IPS DF 6.9 (cell line): ENCODE measurements around the gene MAP1LC3B.

ENCODE experiments used
- DNase-seq: peaks from one replicate; pipeline ENCODE4 v3.0.0-alpha.2; 2013; ENCODE audit warnings: low read depth, low spot score
- H3K27ac ChIP-seq: one replicate; pipeline ENCODE4 v1.5.1; 2013; ENCODE audit warnings: low read length, control low read depth
- H3K27me3 ChIP-seq: 2 replicates; pipeline ENCODE4 v1.6.1; 2013; ENCODE audit warnings: mild to moderate bottlenecking, low read length; ENCODE audit not compliant: control insufficient read depth, insufficient read depth
- H3K36me3 ChIP-seq: 2 replicates; pipeline ENCODE4 v1.6.1; 2013; ENCODE audit warnings: low read length; ENCODE audit not compliant: control insufficient read depth, insufficient read depth
- H3K4me1 ChIP-seq: 2 replicates; pipeline ENCODE4 v1.6.1; 2013; ENCODE audit warnings: low read length; ENCODE audit not compliant: control insufficient read depth, insufficient read depth
- H3K4me3 ChIP-seq: 2 replicates; pipeline ENCODE4 v1.5.1; 2013; ENCODE audit warnings: mild to moderate bottlenecking, low read length
- H3K9me3 ChIP-seq: 2 replicates; pipeline ENCODE4 v1.6.1; 2013; ENCODE audit warnings: low read length, inconsistent platforms; ENCODE audit not compliant: control insufficient read depth, insufficient read depth
- WGBS: extraction: QIAGEN DNeasy Blood & Tissue Kit; methylation state at CpG from one replicate; pipeline ENCODE4 v1.1.7; 2013; ENCODE audit warnings: mixed read lengths, missing lambda C conversion rate; ENCODE audit not compliant: insufficient read length, insufficient coverage; 5-methylcytosine and 5-hydroxymethylcytosine counted together

MAP1LC3B gene

DNA sequence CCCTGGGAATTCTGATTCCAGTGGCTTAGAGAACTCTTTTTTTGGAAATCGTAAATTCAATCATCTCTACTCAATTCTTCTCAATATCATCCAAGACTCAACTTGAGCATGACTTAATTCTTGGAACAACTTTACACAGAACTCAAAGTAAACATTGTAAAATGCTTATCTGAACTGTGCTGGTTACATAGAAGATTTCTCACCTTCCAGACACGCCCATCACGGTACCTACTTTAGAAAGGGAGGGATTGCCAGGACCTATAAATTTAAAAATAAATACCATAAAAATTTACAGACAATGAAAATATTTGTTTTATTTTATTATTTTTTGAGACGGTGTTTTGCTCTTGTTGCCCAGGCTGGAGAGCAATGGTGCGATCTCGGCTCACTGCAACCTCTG lies 26.5 kb downstream of the MAP1LC3B start:
- H3K27ac ChIP-seq, result no peak overlapping the region
- no peaks in the 10 kb centered on the region for H3K9me3 ChIP-seq
- peaks cover 2% of the 10 kb centered on the region for H3K4me1 ChIP-seq
- DNase-seq, result no peak
- H3K27me3 ChIP-seq, result no peaks in the 10 kb centered on the region
- 0 out of 2 replicates have a peak, but pooled peaks cover 9% of the 10 kb centered on the region for H3K36me3 ChIP-seq
- WGBS, result no CpG with 5 or more reads among the region's 6 CpGs
- H3K4me3 ChIP-seq, result no peak overlapping the region

DNA sequence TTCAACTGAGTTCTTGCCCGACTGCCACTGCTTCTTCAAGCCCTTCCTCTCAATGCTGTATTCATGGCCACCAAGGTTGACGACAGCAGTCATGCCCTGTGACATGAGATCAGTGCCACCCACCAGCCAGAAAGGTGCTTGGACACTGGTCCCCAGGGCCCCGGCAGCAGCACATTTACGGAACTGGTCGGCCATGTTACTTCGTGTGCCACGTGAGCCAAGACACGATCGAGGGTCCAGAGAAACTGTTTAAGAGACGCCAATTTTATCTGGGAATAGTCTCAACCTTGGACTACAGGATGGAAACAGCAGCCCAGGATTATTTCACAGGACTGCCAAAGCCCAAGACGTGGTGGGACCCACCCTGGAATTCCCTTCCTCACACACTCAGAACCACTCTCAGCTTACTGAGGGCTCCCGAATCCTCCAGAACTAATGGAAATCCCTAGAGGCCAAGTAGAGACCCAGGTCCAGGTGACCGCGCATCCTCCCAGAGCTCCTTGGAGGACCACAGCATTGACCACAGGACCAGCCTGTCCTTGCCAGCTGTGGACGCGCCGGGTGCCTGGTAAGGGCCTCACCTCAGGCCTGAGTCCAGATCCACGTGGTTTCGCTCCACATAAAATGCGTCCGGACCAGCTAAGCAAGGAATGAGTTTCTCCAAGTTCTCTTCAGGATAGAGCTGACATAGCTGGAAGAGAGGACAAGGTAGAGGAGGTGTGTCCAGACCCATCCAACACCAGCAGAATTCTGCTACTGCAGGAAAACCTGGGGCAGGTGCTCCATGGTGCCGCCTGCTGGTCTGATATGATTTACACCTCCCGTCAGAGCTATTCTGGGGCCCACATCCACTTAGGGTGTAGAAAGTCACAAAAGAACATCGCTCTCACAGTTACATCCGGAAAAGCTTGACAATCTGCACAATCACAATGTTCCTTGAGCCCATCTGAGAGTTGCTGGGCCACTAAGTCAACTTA lies 28.2 kb downstream of the MAP1LC3B start:
- Histone ChIP-seq H3K9me3 (no peaks in the 10 kb centered on the region), H3K27ac (no peak overlapping the region), H3K4me1 (peaks cover 2% of the 10 kb centered on the region), H3K27me3 (no peaks in the 10 kb centered on the region), H3K36me3 (0 out of 2 replicates have a peak, but pooled peaks cover 9% of the 10 kb centered on the region), H3K4me3 (no peak overlapping the region)
- WGBS, result no CpG with 5 or more reads among the region's 25 CpGs
- DNase-seq, result no peak

DNA sequence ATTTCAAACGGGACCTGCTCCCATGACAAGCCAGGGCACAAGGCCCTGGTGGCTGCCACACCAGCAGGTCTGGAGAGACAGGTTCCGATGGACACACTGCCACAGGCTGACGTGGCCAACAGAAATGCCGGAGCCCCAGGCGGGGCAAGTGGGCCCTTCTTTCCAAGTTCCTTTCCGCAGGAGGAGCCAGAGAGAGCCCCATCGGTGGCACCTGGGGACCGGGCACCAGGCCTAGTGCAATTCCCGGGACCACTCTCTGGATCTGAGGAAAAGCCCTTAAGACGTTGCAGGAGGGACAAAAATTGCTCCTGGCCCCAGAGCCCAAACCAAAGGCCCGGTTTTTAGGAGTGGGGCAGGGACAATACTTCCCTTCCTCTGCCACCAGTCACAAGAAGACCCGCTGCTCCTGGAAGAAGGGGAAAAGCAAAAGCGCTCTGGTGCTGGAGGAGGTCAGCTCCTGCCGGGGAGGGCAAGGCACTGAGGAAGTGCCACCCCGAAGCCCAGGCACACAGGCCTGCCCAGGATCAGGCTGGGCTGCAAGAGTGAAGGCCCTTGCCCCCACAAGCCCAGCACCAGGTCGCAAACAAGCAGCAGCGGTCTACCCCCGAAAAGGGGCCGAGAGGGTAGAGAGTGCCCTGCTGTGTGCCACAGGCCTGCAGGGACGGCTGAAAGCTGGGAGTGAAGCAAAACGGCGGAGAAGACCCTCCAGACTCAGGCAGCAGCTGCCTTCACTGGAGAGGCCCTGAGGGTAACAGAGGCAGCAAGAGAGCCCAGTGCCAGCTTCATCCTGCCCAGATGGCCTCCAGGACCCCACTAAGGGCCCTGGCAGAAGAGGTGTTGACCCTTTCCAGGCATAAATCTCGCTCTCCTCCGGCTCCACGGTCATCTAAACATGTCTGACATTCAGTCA lies 29.1 kb downstream of the MAP1LC3B start:
- DNase-seq, result no peak
- H3K4me3 ChIP-seq, result no peak overlapping the region
- WGBS, result no CpG with 5 or more reads among the region's 25 CpGs
- no peaks in the 10 kb centered on the region for H3K9me3 ChIP-seq
- no peaks in the 10 kb centered on the region for H3K27me3 ChIP-seq
- 0 out of 2 replicates have a peak, but pooled peaks cover 9% of the 10 kb centered on the region for H3K36me3 ChIP-seq
- peaks cover 3% of the 10 kb centered on the region for H3K4me1 ChIP-seq
- H3K27ac ChIP-seq, result no peak overlapping the region

DNA sequence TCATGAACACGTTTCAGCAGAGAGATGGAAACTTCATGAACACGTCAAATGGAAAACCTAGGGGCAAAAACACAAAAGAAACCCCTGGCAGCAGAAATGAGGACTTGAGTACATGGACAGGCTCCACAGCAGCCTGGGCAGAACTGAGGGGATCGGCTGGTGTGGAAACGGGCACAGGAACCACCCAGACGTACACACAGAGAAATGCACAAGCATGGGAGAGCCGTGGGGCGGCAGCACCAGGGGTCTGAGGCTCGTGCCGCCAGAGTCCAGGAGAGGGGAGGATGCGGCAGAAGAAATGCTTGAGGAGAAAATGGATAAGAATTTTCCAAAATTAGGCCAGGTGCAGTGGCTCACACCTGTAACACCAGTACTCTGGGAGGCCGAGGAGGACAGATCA lies 30.0 kb downstream of the MAP1LC3B start:
- H3K36me3 ChIP-seq, result 0 out of 2 replicates have a peak, but pooled peaks cover 7% of the 10 kb centered on the region
- no peaks in the 10 kb centered on the region for H3K9me3 ChIP-seq
- H3K4me3 ChIP-seq, result no peak overlapping the region
- H3K4me1 ChIP-seq, result peaks cover 9% of the 10 kb centered on the region
- WGBS, result no CpG with 5 or more reads among the region's 11 CpGs
- no peak for DNase-seq
- H3K27ac ChIP-seq, result no peak overlapping the region
- no peaks in the 10 kb centered on the region for H3K27me3 ChIP-seq

DNA sequence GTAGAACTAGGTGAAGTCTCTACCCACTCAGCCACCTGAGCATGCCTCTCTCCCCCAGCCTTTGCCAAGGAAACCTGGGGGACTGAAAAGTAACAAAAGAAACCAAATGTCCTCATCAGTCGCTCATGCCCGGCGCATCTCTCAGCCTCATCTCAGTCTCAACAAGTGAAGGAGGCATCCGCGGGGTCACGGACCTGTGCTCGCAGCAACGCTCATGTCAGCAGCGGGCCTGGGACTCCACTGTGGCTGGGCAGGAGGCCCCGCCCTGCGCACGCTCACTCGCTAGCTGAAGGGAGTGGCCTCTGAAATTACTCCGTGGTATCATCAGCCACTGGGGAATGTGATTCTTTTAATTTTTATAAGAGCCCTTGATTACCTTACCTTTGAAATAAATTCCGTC lies 31.3 kb downstream of the MAP1LC3B start:
- Histone ChIP-seq H3K4me1 (peaks cover 9% of the 10 kb centered on the region), H3K4me3 (no peak overlapping the region), H3K36me3 (no peaks in the 10 kb centered on the region), H3K9me3 (no peaks in the 10 kb centered on the region), H3K27me3 (no peaks in the 10 kb centered on the region), H3K27ac (no peak overlapping the region)
- DNase-seq, result no peak
- WGBS, result no CpG with 5 or more reads among the region's 15 CpGs

DNA sequence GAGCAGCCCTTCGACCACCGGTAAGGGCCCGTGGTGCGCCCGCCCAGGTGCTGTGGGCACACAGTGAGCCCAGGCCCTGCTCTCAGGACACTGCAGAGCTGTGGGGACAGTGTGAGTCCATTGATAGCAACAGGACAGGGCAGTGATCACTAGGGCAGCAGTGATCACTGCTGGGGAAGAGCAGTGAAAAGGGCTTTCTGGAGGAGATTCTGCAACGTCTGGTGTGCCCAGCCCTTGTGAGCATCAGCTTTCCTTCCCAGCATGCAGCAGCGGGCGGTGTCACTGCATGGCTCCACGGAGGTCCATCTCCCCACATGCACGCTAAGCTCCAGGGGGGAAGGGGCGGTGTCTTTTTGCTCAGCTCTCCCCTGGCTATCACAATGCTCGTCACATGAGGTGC lies 32.1 kb downstream of the MAP1LC3B start:
- Histone ChIP-seq H3K27ac (no peak overlapping the region), H3K4me3 (no peak overlapping the region), H3K4me1 (peaks cover 9% of the 10 kb centered on the region), H3K27me3 (no peaks in the 10 kb centered on the region), H3K36me3 (no peaks in the 10 kb centered on the region), H3K9me3 (no peaks in the 10 kb centered on the region)
- no CpG with 5 or more reads among the region's 12 CpGs for WGBS
- DNase-seq, result no peak

DNA sequence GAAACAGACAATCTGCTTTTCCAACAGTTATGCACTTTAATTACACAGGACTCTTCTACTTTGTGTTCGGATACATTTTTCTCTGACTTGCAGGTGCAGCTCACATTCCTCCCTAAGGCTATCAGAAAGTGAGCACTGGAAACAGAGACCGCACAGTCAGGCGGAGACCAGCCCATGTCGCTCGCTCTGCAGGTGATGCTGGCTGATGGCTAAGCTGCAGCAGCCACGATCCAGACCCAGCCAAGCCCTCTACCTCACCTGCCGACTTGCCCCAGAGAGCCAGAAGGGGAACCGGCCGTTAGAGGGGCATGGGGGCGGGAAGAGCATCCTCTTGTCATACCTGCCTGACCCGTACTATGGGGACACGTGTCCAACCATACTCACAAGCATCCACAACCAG lies 33.8 kb downstream of the MAP1LC3B start:
- WGBS, result no CpG with 5 or more reads among the region's 12 CpGs
- no peak for DNase-seq
- Histone ChIP-seq H3K27me3 (no peaks in the 10 kb centered on the region), H3K27ac (no peak overlapping the region), H3K9me3 (no peaks in the 10 kb centered on the region), H3K4me3 (no peak overlapping the region), H3K36me3 (no peaks in the 10 kb centered on the region), H3K4me1 (peaks cover 9% of the 10 kb centered on the region)

DNA sequence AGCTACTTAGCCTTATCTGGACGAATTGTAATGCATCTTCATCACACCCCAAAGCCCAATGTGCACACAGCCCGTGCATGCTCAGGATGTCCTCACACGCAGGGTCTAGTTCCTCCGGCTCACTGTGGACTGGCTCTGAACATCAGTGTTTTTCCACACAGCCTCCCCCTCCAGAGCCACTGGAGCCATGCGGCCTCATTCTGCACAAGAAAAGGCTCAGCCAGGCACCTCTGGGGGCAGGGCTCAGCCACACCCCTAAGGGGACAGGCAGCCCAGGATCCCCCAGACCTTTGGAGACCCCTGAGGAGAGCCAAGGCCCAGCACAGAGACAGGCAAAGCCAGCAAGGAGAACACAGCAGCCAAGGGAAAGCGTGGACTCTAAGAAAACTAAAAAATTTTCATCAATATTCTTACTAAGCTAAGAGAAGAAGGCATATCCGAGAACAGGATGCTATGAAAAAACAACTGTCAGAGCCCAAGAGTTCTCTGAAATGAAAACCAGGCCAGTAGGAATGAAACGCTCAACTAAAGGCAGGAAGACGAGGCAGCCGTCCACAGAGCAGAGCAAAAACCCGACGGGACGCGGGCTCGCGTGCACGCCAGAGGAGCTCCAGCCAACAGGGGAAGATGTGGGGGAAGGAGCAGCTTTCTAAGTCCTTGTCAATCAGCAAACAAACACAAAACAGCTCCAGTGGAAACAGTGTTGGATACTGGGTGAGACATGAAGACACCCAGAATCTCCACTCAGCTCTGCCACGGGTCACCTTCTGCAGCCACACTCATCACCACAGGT lies 34.5 kb downstream of the MAP1LC3B start:
- H3K27ac ChIP-seq, result no peak overlapping the region
- WGBS, result no CpG with 5 or more reads among the region's 18 CpGs
- H3K9me3 ChIP-seq, result no peaks in the 10 kb centered on the region
- H3K36me3 ChIP-seq, result no peaks in the 10 kb centered on the region
- H3K4me3 ChIP-seq, result no peak overlapping the region
- no peak for DNase-seq
- no peaks in the 10 kb centered on the region for H3K27me3 ChIP-seq
- H3K4me1 ChIP-seq, result peaks cover 9% of the 10 kb centered on the region

DNA sequence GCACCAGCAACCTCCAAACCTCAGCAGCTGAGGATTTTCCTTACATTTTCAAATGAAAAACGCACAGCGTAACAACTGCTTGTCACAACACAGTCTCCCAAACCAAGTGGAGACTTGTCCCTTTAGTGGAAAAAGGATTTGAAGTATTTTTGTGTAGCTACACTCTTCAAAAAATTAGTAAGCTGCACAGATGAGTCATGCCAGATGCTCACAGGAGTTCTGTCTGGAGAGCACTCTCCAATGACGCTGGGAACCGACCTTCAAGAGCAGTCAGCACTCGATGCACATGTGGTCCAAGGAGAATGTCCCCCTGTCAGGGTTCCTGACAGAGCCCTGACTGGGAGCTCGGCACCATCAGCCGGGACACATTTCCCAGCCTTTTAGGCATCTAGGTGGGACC lies 39.8 kb downstream of the MAP1LC3B start:
- no CpG with 5 or more reads among the region's 7 CpGs for WGBS
- H3K4me1 ChIP-seq, result peaks cover 3% of the 10 kb centered on the region
- DNase-seq, result no peak
- no peaks in the 10 kb centered on the region for H3K9me3 ChIP-seq
- no peaks in the 10 kb centered on the region for H3K27me3 ChIP-seq
- H3K27ac ChIP-seq, result no peak overlapping the region
- H3K36me3 ChIP-seq, result 0 out of 2 replicates have a peak, but pooled peaks cover 6% of the 10 kb centered on the region
- H3K4me3 ChIP-seq, result no peak overlapping the region
